Vagina (tissue), 2 donors: ENCODE data around the gene ANKRD63. TPM values are rescaled to one million over a fixed set of nuclear protein-coding genes. Genes with fewer than 3 reads are reported as not detected.
A peak's percentile ranks its signal among the peaks of the same experiment; 100 is the strongest.

ENCODE experiments used
- DNase-seq, 2 donors: peaks; one replicate each; pipeline ENCODE4 v3.0.0-alpha.2; 2017; ENCODE audit errors: extremely low spot score in 2 of 2
- H3K27ac ChIP-seq: fragments of 200-600 bp; sonication (generic); one replicate; pipeline ENCODE4 v1.5.1; 2019
- H3K27me3 ChIP-seq: fragments of 200-600 bp; sonication (generic); one replicate; pipeline ENCODE4 v1.5.1; 2019
- H3K36me3 ChIP-seq, 2 donors: fragments of 200-600 bp; sonication (generic); one replicate each; pipeline ENCODE4 v1.5.1; 2017 to 2019
- H3K4me1 ChIP-seq: fragments of 200-600 bp; sonication (generic); one replicate; pipeline ENCODE4 v1.5.1; 2019
- H3K4me3 ChIP-seq, 2 donors: fragments of 200-600 bp; sonication (generic); 1 replicate in 1 of 2; 2 replicates in 1 of 2; pipeline ENCODE4 v1.5.1; 2016 to 2019
- H3K9me3 ChIP-seq: fragments of 200-600 bp; sonication (generic); one replicate; pipeline ENCODE4 v1.5.1; 2019
- CTCF ChIP-seq, 3 experiments: fragments of 450-650 bp in 2 of 3; fragments of 200-600 bp in 1 of 3; sonication (generic) in 1 of 3; IDR thresholded peaks; one replicate each; pipeline ENCODE4 v1.5.1; 2017 to 2019; ENCODE audit warnings: antibody characterized with exemption in 3 of 3, mild to moderate bottlenecking in 2 of 3, moderate library complexity in 2 of 3
- POLR2A ChIP-seq, 2 donors: fragments of 450-650 bp; IDR thresholded peaks; one replicate each; pipeline ENCODE4 v1.6.1; 2017; ENCODE audit warnings: antibody characterized with exemption in 2 of 2, mild to moderate bottlenecking in 2 of 2, moderate library complexity in 2 of 2
- POLR2AphosphoS5 ChIP-seq, 2 donors: sonication (generic); formaldehyde crosslinking; IDR thresholded peaks; one replicate each; pipeline ENCODE4 v1.9.0; 2017; ENCODE audit warnings: antibody characterized with exemption in 2 of 2, mild to moderate bottlenecking in 2 of 2, low read depth in 1 of 2; ENCODE audit not compliant: insufficient read depth in 1 of 2
- intact Hi-C: fragments of 100-400 bp; cut with DNase I; formaldehyde crosslinking; loops from one replicate; pipeline ENCODE4 v1.15.1; 2023
- total RNA-seq: library from RNA; depleted of rRNA; stranded (reverse); fragments of >200 nt; gene quantifications from one replicate; pipeline ENCODE4 v1.2.3, GENCODE V29; 2016

The ANKRD63 gene
- total RNA-seq, 1 donor from 2014 or later, result not detected

GRCh38 chr15:40292246-40292645 lies 9.4 kb upstream of the ANKRD63 start:
- Histone ChIP-seq H3K4me3 (no peak overlapping the region), H3K27me3 (no peaks in the 10 kb centered on the region), H3K36me3 (no peaks in the 10 kb centered on the region), H3K4me1 (peaks cover 14% of the 10 kb centered on the region), H3K9me3 (no peaks in the 10 kb centered on the region), H3K27ac (no peak overlapping the region)
- no peak for TF ChIP-seq POLR2AphosphoS5 (IDR thresholded peaks at IDR 0.05; ENCODE audit: insufficient read depth in 1 of 2, low read depth in 1 of 2)
- no peak for TF ChIP-seq CTCF (IDR thresholded peaks at IDR 0.05)
- TF ChIP-seq POLR2A (IDR thresholded peaks at IDR 0.05), result no peak
- intact Hi-C loops, result no loop called here
- no peak for DNase-seq

- peaks cover 14% of the 10 kb centered on the region for H3K4me1 ChIP-seq
- no peaks in the 10 kb centered on the region for H3K9me3 ChIP-seq
- no peak overlapping the region for H3K27ac ChIP-seq
- DNase-seq, result no peak
- no peaks in the 10 kb centered on the region for H3K27me3 ChIP-seq
- peak overlapping the region; percentile 34 to 49 for H3K4me3 ChIP-seq
- TF ChIP-seq POLR2AphosphoS5 (IDR thresholded peaks at IDR 0.05; ENCODE audit: insufficient read depth in 1 of 2, low read depth in 1 of 2) (no peak), CTCF (IDR thresholded peaks at IDR 0.05) (no peak), POLR2A (IDR thresholded peaks at IDR 0.05) (no peak)
- intact Hi-C loops, result no loop called here
- no peaks in the 10 kb centered on the region for H3K36me3 ChIP-seq
These were observed 8.2 kb upstream of the ANKRD63 start for GRCh38 chr15:40290918-40291574.

- Histone ChIP-seq H3K27me3 (no peaks in the 10 kb centered on the region), H3K27ac (no peak overlapping the region), H3K4me3 (peak overlapping the region; percentile 34 to 49), H3K4me1 (peaks cover 14% of the 10 kb centered on the region), H3K9me3 (no peaks in the 10 kb centered on the region), H3K36me3 (no peaks in the 10 kb centered on the region)
- intact Hi-C loops, result no loop called here
- TF ChIP-seq POLR2A (IDR thresholded peaks at IDR 0.05), result no peak
- TF ChIP-seq POLR2AphosphoS5 (IDR thresholded peaks at IDR 0.05; ENCODE audit: insufficient read depth in 1 of 2, low read depth in 1 of 2), result no peak
- TF ChIP-seq CTCF (IDR thresholded peaks at IDR 0.05), result no peak
- no peak for DNase-seq
These were observed 7.7 kb upstream of the ANKRD63 start for GRCh38 chr15:40290545-40290917.

GRCh38 chr15:40289140-40289775 lies 6.4 kb upstream of the ANKRD63 start:
- Histone ChIP-seq H3K36me3 (no peaks in the 10 kb centered on the region), H3K9me3 (no peaks in the 10 kb centered on the region), H3K27me3 (no peaks in the 10 kb centered on the region), H3K4me3 (no peak overlapping the region), H3K27ac (no peak overlapping the region), H3K4me1 (peaks cover 14% of the 10 kb centered on the region)
- DNase-seq, result no peak
- intact Hi-C loops, result no loop called here
- TF ChIP-seq CTCF (IDR thresholded peaks at IDR 0.05) (no peak), POLR2A (IDR thresholded peaks at IDR 0.05) (no peak), POLR2AphosphoS5 (IDR thresholded peaks at IDR 0.05; ENCODE audit: insufficient read depth in 1 of 2, low read depth in 1 of 2) (no peak)

GRCh38 chr15:40287968-40288367 lies 5.1 kb upstream of the ANKRD63 start:
- H3K27ac ChIP-seq, result no peak overlapping the region
- no peak for TF ChIP-seq POLR2AphosphoS5 (IDR thresholded peaks at IDR 0.05; ENCODE audit: insufficient read depth in 1 of 2, low read depth in 1 of 2)
- no peak for TF ChIP-seq POLR2A (IDR thresholded peaks at IDR 0.05)
- TF ChIP-seq CTCF (IDR thresholded peaks at IDR 0.05), result no peak
- H3K27me3 ChIP-seq, result no peaks in the 10 kb centered on the region
- no peak overlapping the region for H3K4me3 ChIP-seq
- peaks cover 22% of the 10 kb centered on the region for H3K4me1 ChIP-seq
- H3K36me3 ChIP-seq, result no peaks in the 10 kb centered on the region
- no peaks in the 10 kb centered on the region for H3K9me3 ChIP-seq
- no peak for DNase-seq
- intact Hi-C loops, result no loop called here
